Stimulated activated naive CD8-positive, alpha-beta T cell treated with anti-CD3 and anti-CD28 coated beads, Interleukin-15, amount 100 ng/mL, for 72 hours (primary cell): ENCODE measurements around the gene MYMK.

Experiments
- ATAC-seq: fragments of 150-1000 bp; cut with Tn5 transposase; 2 replicates; pipeline ENCODE4 v1.10.0; 2021; ENCODE audit warnings: mild to moderate bottlenecking, moderate library complexity
- DNase-seq, 2 donors: peaks; one replicate each; pipeline ENCODE4 v3.0.0; 2021 to 2022
- H3K27ac Mint-ChIP-seq, 2 donors: one replicate each; pipeline ENCODE4 v1.8.0; 2022; ENCODE audit warnings: mild to moderate bottlenecking in 2 of 2, mixed read lengths in 2 of 2, moderate library complexity in 2 of 2
- H3K27me3 Mint-ChIP-seq: one replicate; pipeline ENCODE4 v1.8.0; 2022; ENCODE audit warnings: mixed read lengths
- H3K4me1 Mint-ChIP-seq: one replicate; pipeline ENCODE4 v1.8.0; 2022; ENCODE audit warnings: mild to moderate bottlenecking, mixed read lengths
- H3K4me3 Mint-ChIP-seq, 2 donors: one replicate each; pipeline ENCODE4 v1.8.0; 2022; ENCODE audit warnings: mild to moderate bottlenecking in 2 of 2, mixed read lengths in 2 of 2, moderate library complexity in 1 of 2
- H3K9me3 Mint-ChIP-seq, 2 donors: one replicate each; pipeline ENCODE4 v1.8.0; 2022; ENCODE audit warnings: mixed read lengths in 2 of 2

MYMK gene

GRCh38 chr9:133518200-133518599 is 6.6 kb downstream of the MYMK start:
- DNase-seq, result no peak
- Mint-ChIP-seq H3K9me3 (no peaks in the 10 kb centered on the region), H3K4me1 (no peaks in the 10 kb centered on the region), H3K4me3 (no peak overlapping the region), H3K27me3 (no peaks in the 10 kb centered on the region), H3K27ac (no peak overlapping the region)
- ATAC-seq, result no peak

- H3K27me3 Mint-ChIP-seq, result no peaks in the 10 kb centered on the region
- no peak overlapping the region for H3K27ac Mint-ChIP-seq
- no peak for DNase-seq
- no peak overlapping the region for H3K4me3 Mint-ChIP-seq
- H3K4me1 Mint-ChIP-seq, result no peaks in the 10 kb centered on the region
- no peaks in the 10 kb centered on the region for H3K9me3 Mint-ChIP-seq
- no peak for ATAC-seq
These were observed 7.0 kb downstream of the MYMK start for GRCh38 chr9:133517711-133518110.

DNA sequence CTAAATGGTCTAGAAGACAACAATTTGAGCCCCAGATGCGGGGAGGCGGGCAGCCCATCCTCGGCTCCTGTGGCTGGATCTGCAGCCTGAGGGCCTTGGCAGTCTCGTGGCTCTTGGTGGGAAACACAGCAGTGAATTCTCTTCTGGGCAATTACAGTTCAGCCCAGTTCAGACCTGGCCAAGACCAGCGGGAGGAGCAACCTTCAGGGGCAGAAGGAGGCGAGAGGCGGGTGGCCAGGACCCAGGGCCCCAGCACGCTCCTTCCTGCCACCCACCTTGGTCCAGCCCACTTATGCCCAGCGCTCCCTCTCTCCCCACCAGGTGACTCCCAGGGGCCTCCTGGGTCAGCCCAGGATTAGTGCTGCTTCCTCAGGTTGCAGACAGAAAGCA is 7.8 kb downstream of the MYMK start:
- H3K4me3 Mint-ChIP-seq, result no peak overlapping the region
- no peak overlapping the region for H3K27ac Mint-ChIP-seq
- no peaks in the 10 kb centered on the region for H3K27me3 Mint-ChIP-seq
- no peaks in the 10 kb centered on the region for H3K9me3 Mint-ChIP-seq
- ATAC-seq, result no peak
- no peaks in the 10 kb centered on the region for H3K4me1 Mint-ChIP-seq
- DNase-seq, result no peak

GRCh38 chr9:133516256-133516960 is 8.4 kb downstream of the MYMK start:
- H3K9me3 Mint-ChIP-seq, result no peaks in the 10 kb centered on the region
- H3K4me1 Mint-ChIP-seq, result no peaks in the 10 kb centered on the region
- H3K27ac Mint-ChIP-seq, result no peak overlapping the region
- DNase-seq (no peak), ATAC-seq (no peak)
- no peaks in the 10 kb centered on the region for H3K27me3 Mint-ChIP-seq
- H3K4me3 Mint-ChIP-seq, result no peak overlapping the region

- Mint-ChIP-seq H3K27me3 (no peaks in the 10 kb centered on the region), H3K4me1 (no peaks in the 10 kb centered on the region), H3K27ac (no peak overlapping the region), H3K4me3 (no peak overlapping the region), H3K9me3 (no peaks in the 10 kb centered on the region)
- DNase-seq (no peak), ATAC-seq (no peak)
These were observed 9.0 kb downstream of the MYMK start for GRCh38 chr9:133515615-133516255.

DNA sequence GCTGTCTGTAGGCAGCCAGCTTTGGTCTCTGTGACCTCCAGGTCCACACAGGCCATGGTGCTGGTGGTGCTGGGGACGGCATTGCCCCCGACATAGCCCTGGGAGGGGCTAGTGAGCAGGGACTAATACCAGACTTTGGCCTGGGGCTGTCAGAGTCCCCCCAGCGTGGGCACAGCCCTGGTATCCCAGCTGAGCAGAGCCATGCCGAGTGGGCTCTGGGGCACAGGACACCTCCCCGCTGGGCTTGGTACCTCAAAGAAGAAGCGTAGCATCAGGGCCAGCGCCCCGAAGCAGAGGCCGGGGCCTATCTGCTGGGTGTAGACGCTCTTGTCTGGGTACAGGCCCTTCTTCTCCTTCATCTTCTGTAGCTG is 9.5 kb downstream of the MYMK start:
- no peak for DNase-seq
- Mint-ChIP-seq H3K4me1 (no peaks in the 10 kb centered on the region), H3K27me3 (no peaks in the 10 kb centered on the region), H3K9me3 (no peaks in the 10 kb centered on the region), H3K4me3 (no peak overlapping the region), H3K27ac (no peak overlapping the region)
- no peak for ATAC-seq

- Mint-ChIP-seq H3K4me1 (peaks cover 3% of the 10 kb centered on the region), H3K4me3 (no peak overlapping the region), H3K9me3 (no peaks in the 10 kb centered on the region), H3K27ac (no peak overlapping the region), H3K27me3 (no peaks in the 10 kb centered on the region)
- DNase-seq, result no peak
- ATAC-seq, result no peak
These were observed 10.1 kb downstream of the MYMK start for GRCh38 chr9:133514460-133515239.

- H3K27ac Mint-ChIP-seq, result no peak overlapping the region
- no peak for DNase-seq
- no peaks in the 10 kb centered on the region for H3K27me3 Mint-ChIP-seq
- H3K4me1 Mint-ChIP-seq, result peaks cover 11% of the 10 kb centered on the region
- no peaks in the 10 kb centered on the region for H3K9me3 Mint-ChIP-seq
- no peak overlapping the region for H3K4me3 Mint-ChIP-seq
- no peak for ATAC-seq
These were observed 11.3 kb downstream of the MYMK start for GRCh38 chr9:133513214-133514100.

- no peaks in the 10 kb centered on the region for H3K27me3 Mint-ChIP-seq
- DNase-seq (no peak), ATAC-seq (no peak)
- no peaks in the 10 kb centered on the region for H3K9me3 Mint-ChIP-seq
- H3K27ac Mint-ChIP-seq, result no peak overlapping the region
- no peak overlapping the region for H3K4me3 Mint-ChIP-seq
- H3K4me1 Mint-ChIP-seq, result peaks cover 11% of the 10 kb centered on the region
These were observed 12.2 kb downstream of the MYMK start for GRCh38 chr9:133512253-133513213.

DNA sequence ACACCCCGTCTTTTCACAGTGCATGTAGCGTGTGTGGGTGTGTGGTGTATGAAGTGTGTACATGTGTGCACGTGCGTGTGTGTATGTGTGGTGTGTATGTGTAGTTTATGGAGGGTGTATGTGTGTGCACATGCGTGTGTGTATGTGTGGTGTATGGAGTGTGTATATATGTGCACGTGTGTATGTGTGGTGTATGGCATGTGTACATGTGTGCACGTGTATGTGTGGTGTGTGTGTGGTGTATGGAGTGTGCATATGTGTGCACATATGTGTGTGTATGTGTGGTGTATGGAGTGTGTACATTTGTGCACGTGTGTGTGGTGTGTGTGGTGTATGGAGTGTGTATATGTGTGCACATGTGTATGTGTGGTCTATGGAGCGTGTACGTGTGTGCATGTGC is 13.2 kb downstream of the MYMK start:
- peaks cover 16% of the 10 kb centered on the region for H3K4me1 Mint-ChIP-seq
- H3K9me3 Mint-ChIP-seq, result no peaks in the 10 kb centered on the region
- no peak for DNase-seq
- ATAC-seq, result no peak
- H3K4me3 Mint-ChIP-seq, result no peak overlapping the region
- no peaks in the 10 kb centered on the region for H3K27me3 Mint-ChIP-seq
- H3K27ac Mint-ChIP-seq, result no peak overlapping the region

- DNase-seq, result no peak
- H3K4me3 Mint-ChIP-seq, result peak overlapping the region in 1 of 2 donors; percentile 23
- H3K27ac Mint-ChIP-seq, result no peak overlapping the region
- ATAC-seq, result no peak
- no peaks in the 10 kb centered on the region for H3K27me3 Mint-ChIP-seq
- no peaks in the 10 kb centered on the region for H3K9me3 Mint-ChIP-seq
- H3K4me1 Mint-ChIP-seq, result peaks cover 16% of the 10 kb centered on the region
These were observed 13.7 kb downstream of the MYMK start for GRCh38 chr9:133510926-133511505.

- Mint-ChIP-seq H3K4me1 (peaks cover 16% of the 10 kb centered on the region), H3K27ac (peak overlapping the region; percentile 62 to 91), H3K4me3 (peak overlapping the region; percentile 65 to 71), H3K9me3 (no peaks in the 10 kb centered on the region), H3K27me3 (no peaks in the 10 kb centered on the region)
- ATAC-seq (peak; percentile 67), DNase-seq (peak in 1 of 2 donors; percentile 25)
These were observed 15.3 kb downstream of the MYMK start for GRCh38 chr9:133509179-133510083.

DNA sequence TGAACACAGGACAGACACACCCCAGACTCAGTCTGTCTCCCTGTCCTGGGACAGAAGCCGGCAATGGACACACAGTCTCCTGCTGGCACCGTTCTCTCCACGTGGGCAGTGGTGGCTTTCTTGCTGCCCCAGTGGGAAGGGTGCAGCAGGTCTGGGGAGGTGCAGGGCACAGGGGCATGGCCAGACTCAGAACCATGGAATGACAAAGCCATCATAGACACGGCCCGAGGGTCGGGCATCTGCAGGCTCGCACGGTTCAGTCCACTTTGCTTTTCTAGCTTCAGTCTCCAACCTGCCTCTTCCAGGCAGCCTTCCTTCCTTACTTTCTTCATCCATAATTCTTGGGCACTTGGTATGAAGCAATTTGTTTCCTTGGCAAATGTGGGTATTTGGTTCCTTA is 16.7 kb downstream of the MYMK start:
- H3K9me3 Mint-ChIP-seq, result no peaks in the 10 kb centered on the region
- H3K4me3 Mint-ChIP-seq, result no peak overlapping the region
- H3K27me3 Mint-ChIP-seq, result no peaks in the 10 kb centered on the region
- H3K27ac Mint-ChIP-seq, result peak overlapping the region in 1 of 2 donors; percentile 77
- ATAC-seq (no peak), DNase-seq (no peak)
- peaks cover 16% of the 10 kb centered on the region for H3K4me1 Mint-ChIP-seq
